T-helper 1 cell treated with Interleukin-12 subunit alpha and Interleukin-12 subunit beta and Interleukin-4 antibody, amounts not matched to agents 30 ng/mL and 1 ng/mL, for 36 hours (primary cell): ENCODE results near the gene ROBO1. TPM values are rescaled to one million over a fixed set of nuclear protein-coding genes. Genes with fewer than 3 reads are reported as not detected.

Experiments used
- intact Hi-C: fragments of 100-400 bp; cut with micrococcal nuclease; formaldehyde crosslinking; loops from one replicate; pipeline ENCODE4 v1.15.1; 2024
- total RNA-seq: library from RNA; stranded (reverse); gene quantifications from 2 replicates; pipeline ENCODE4 v1.2.3, GENCODE V29; 2022

Gene ROBO1
- total RNA-seq, 1 donor from 2014 or later: 0.93 TPM

GRCh38 chr3:79249701-79250100 is 518.1 kb downstream of the ROBO1 start:
- intact Hi-C loops: no loop called here

GRCh38 chr3:79247725-79248043 is 520.1 kb downstream of the ROBO1 start:
- intact Hi-C loops: no loop called here

GRCh38 chr3:79246875-79247724 is 520.7 kb downstream of the ROBO1 start:
- intact Hi-C loops: no loop called here

GRCh38 chr3:79245284-79246138 is 522.3 kb downstream of the ROBO1 start:
- intact Hi-C loops: no loop called here

GRCh38 chr3:79236496-79236895 is 531.3 kb downstream of the ROBO1 start:
- intact Hi-C loops: no loop called here

- intact Hi-C loops: no loop called here
Measured at GRCh38 chr3:79233431-79234060, 534.3 kb downstream of the ROBO1 start.

GRCh38 chr3:79230266-79230665 is 537.5 kb downstream of the ROBO1 start:
- intact Hi-C loops: no loop called here

GRCh38 chr3:79217096-79217495 is 550.7 kb downstream of the ROBO1 start:
- intact Hi-C loops: no loop called here

GRCh38 chr3:79215286-79215685 is 552.5 kb downstream of the ROBO1 start:
- intact Hi-C loops: no loop called here

GRCh38 chr3:79211586-79212359 is 556.0 kb downstream of the ROBO1 start:
- intact Hi-C loops: no loop called here

- intact Hi-C loops: no loop called here
Measured at GRCh38 chr3:79204351-79204750, 563.4 kb downstream of the ROBO1 start.

- intact Hi-C loops: no loop called here
Measured at GRCh38 chr3:79203144-79203519, 564.7 kb downstream of the ROBO1 start.

GRCh38 chr3:79202471-79203143 is 565.2 kb downstream of the ROBO1 start:
- intact Hi-C loops: no loop called here

- intact Hi-C loops: no loop called here
Measured at GRCh38 chr3:79200456-79200855, 567.3 kb downstream of the ROBO1 start.

- intact Hi-C loops: no loop called here
Measured at GRCh38 chr3:79199966-79200365, 567.8 kb downstream of the ROBO1 start.

- intact Hi-C loops: no loop called here
Measured at GRCh38 chr3:79187426-79187825, 580.4 kb downstream of the ROBO1 start.

GRCh38 chr3:79184251-79184650 is 583.5 kb downstream of the ROBO1 start:
- intact Hi-C loops: no loop called here

- intact Hi-C loops: no loop called here
Measured at GRCh38 chr3:79183496-79183895, 584.3 kb downstream of the ROBO1 start.

- intact Hi-C loops: no loop called here
Measured at GRCh38 chr3:79178471-79179180, 589.2 kb downstream of the ROBO1 start.

- intact Hi-C loops: no loop called here
Measured at GRCh38 chr3:79175870-79176269, 591.9 kb downstream of the ROBO1 start.
